Stomach smooth muscle (tissue), 2 donors: ENCODE measurements around the gene MYO3B.

Experiments
- H3K27ac ChIP-seq: one replicate; pipeline ENCODE4 v1.7.0; 2013; ENCODE audit warnings: mild to moderate bottlenecking, low read length, inconsistent platforms
- H3K27me3 ChIP-seq, 2 donors: one replicate each; pipeline ENCODE4 v1.7.0; 2013; ENCODE audit warnings: low read length in 2 of 2; ENCODE audit not compliant: insufficient read depth in 2 of 2, control insufficient read depth in 1 of 2
- H3K36me3 ChIP-seq, 2 donors: one replicate each; pipeline ENCODE4 v1.7.0; 2013; ENCODE audit warnings: low read length in 2 of 2; ENCODE audit not compliant: control insufficient read depth in 2 of 2, insufficient read depth in 2 of 2
- H3K4me1 ChIP-seq: one replicate; pipeline ENCODE4 v1.7.0; 2013; ENCODE audit warnings: low read length; ENCODE audit not compliant: control insufficient read depth, insufficient read depth
- H3K4me3 ChIP-seq, 2 donors: one replicate each; pipeline ENCODE4 v1.7.0; 2013; ENCODE audit warnings: low read length in 2 of 2
- H3K9ac ChIP-seq, 2 donors: one replicate each; pipeline ENCODE4 v1.7.0; 2013; ENCODE audit warnings: low read length in 2 of 2, mild to moderate bottlenecking in 1 of 2
- H3K9me3 ChIP-seq, 2 donors: one replicate each; pipeline ENCODE4 v1.7.0; 2013; ENCODE audit warnings: low read length in 2 of 2; ENCODE audit not compliant: control insufficient read depth in 2 of 2
- donor health status: healthy.
- donor health status: Pancreatic carcinoma.

MYO3B gene

DNA sequence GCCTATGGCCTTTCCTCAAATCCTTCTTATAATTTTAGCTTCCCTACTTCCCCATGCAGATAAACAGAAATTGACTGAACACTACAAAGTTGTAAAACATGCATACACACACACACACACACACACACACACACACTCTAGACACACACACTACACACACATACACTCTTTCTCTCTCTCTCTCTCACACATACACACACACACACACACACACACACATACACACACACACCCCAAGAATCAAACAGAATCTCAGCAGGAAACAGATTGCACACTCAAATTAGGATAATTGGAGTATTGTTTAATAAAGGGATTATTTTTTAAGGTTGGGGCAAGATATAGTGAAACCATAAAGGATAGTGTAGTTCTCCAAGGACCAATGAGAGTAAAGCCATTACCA lies 385.0 kb downstream of the MYO3B start:
- Histone ChIP-seq H3K9me3 (no peaks in the 10 kb centered on the region), H3K27me3 (no peaks in the 10 kb centered on the region), H3K36me3 (no peaks in the 10 kb centered on the region)

DNA sequence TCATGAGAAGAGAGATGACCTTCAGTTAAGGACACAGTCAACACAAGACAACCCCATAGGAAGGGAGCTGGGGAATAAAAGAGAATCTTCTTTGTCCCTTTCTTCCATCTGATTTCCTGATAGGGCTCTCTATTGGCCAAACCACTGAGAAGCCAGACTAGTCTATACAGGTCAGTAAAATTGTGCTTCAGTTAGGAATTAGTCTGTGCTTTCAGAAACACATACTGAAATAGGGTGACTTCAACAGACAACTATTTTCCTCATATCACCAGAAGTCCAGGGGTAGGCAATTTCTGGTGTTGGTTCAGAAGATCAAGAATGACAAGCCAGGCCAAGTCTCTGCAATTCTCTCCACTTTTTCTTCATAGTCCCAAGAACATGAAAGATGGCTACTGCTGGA lies 385.5 kb downstream of the MYO3B start:
- H3K36me3 ChIP-seq: no peaks in the 10 kb centered on the region
- no peaks in the 10 kb centered on the region for H3K27me3 ChIP-seq
- peaks cover 4% of the 10 kb centered on the region for H3K4me1 ChIP-seq
- H3K4me3 ChIP-seq: no peak overlapping the region
- no peak overlapping the region for H3K27ac ChIP-seq
- no peak overlapping the region for H3K9ac ChIP-seq
- no peaks in the 10 kb centered on the region for H3K9me3 ChIP-seq

More for the DNA sequence above, 385.0 kb downstream of the MYO3B start:
- Histone ChIP-seq H3K4me3 (no peak overlapping the region), H3K9ac (no peak overlapping the region), H3K27ac (no peak overlapping the region), H3K4me1 (peaks cover 4% of the 10 kb centered on the region)

DNA sequence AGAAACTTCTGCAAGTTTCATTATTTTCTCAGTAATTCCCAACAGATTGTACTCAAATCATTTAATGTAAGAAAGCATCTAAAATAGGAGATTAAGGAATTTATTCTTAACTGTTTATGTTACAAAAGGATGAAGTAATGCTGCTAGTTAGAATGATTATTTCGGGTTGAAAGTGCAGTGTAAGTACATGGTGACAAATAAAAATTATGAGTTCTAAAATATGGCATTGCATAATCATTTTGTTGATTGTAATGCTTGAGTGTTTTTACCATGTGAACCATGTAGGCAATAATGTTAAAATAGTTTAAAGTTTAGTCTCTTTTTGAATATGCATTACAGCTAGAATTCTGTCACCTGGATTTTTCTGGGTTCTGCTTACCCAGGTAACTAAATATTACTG lies 388.2 kb downstream of the MYO3B start:
- Histone ChIP-seq H3K9ac (no peak overlapping the region), H3K36me3 (no peaks in the 10 kb centered on the region), H3K27me3 (no peaks in the 10 kb centered on the region), H3K27ac (no peak overlapping the region), H3K4me3 (no peak overlapping the region), H3K9me3 (no peaks in the 10 kb centered on the region), H3K4me1 (no peaks in the 10 kb centered on the region)

DNA sequence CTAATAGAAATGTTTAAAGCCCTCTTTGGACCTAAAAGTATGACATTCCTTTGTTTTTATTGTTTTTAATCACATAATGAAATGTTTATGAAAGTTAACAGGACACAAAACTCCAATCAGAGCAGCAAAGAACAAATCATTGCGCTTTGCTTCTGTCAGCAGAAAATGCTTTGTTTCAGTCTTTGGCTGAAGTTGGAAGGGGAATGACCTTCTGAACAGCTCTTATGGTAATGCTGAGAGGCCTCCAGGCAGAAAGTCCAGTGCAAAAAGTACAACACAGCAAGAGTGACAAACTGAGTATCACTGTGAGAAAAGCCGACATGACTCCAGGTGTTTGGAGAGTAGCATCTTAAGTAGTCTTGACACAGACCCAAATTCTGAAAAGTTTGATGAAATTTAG lies 389.5 kb downstream of the MYO3B start:
- Histone ChIP-seq H3K9ac (no peak overlapping the region), H3K4me3 (no peak overlapping the region), H3K4me1 (no peaks in the 10 kb centered on the region), H3K27ac (no peak overlapping the region), H3K27me3 (no peaks in the 10 kb centered on the region), H3K9me3 (no peaks in the 10 kb centered on the region), H3K36me3 (no peaks in the 10 kb centered on the region)

DNA sequence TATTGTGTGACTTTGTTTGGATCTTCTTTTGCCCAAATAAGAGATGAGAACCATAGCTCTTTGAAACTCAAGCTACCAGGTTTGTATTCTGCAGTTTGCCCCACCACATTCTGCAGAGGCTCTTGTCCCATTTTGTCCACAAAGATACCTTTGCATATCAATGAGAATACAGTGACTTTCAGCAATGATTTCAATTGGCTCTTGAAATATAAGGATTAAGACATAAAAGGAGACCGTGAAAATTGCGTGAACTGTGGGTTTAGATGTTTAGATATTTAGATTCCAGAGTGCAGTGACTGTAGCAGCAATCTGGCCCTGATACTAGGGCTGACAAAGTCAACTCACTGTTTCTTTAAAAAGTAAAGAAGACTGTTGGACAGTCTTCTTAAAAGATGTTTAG lies 390.6 kb downstream of the MYO3B start:
- no peaks in the 10 kb centered on the region for H3K36me3 ChIP-seq
- no peaks in the 10 kb centered on the region for H3K4me1 ChIP-seq
- H3K4me3 ChIP-seq: no peak overlapping the region
- no peak overlapping the region for H3K27ac ChIP-seq
- H3K9ac ChIP-seq: no peak overlapping the region
- no peaks in the 10 kb centered on the region for H3K27me3 ChIP-seq
- H3K9me3 ChIP-seq: no peaks in the 10 kb centered on the region

DNA sequence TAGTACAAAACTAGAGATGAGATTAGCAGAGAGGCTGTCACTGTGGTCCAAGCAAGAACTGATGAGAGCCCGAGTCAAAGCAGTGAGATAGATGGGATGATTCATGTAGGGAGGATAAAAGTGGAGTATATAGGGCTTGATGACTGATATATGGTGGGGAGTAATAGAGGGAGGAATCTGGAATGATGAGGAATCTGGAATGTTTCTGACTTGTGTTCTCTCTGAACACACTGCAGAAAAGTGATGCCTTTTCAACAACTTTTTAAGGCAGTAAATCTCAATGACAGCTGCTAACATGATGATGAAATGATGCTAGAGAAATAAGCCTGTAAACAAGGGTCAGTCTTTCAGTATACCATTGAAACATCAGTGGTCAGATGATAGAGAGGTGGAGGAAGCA lies 393.7 kb downstream of the MYO3B start:
- H3K4me3 ChIP-seq: no peak overlapping the region
- H3K4me1 ChIP-seq: no peaks in the 10 kb centered on the region
- H3K9ac ChIP-seq: no peak overlapping the region
- H3K27me3 ChIP-seq: no peaks in the 10 kb centered on the region
- H3K36me3 ChIP-seq: no peaks in the 10 kb centered on the region
- no peaks in the 10 kb centered on the region for H3K9me3 ChIP-seq
- H3K27ac ChIP-seq: no peak overlapping the region

DNA sequence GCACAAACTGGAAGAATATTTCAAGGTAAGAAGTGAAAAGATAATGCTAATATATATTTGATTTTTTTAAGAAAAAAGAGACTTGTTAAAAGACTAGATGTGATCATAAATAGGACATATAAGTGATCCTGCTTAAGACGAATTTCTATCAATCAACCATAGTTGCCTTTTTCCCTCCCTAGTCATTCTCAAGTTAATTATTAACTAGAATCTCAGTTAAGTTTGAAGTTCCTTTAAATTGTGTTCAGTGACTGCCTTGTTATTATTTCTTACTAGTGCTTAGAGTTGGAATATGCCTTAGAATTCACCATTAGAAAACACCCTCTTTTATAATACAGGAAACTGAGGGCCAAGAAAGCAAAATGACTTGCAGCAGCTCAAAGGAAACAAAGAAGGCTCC lies 395.7 kb downstream of the MYO3B start:
- no peak overlapping the region for H3K9ac ChIP-seq
- H3K4me3 ChIP-seq: no peak overlapping the region
- no peak overlapping the region for H3K27ac ChIP-seq

DNA sequence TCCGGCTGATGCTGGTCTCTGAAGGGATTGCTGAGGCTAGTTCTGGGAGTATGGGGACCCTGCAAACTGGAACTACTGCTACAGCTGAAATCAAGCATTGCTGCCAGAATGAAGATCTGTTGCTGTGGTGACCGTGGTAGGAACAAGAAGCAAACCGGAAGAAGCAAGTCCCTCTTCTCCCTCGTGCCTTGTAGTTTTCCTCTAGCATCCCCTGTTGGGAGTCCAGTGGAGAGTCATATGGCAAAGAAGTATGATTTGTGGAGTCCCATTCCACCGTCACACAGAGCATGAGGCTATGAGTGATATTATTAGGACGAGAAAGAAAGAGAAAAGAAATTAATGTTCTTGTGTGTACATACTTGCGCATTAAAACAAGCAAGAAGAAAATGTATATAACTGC lies 398.3 kb downstream of the MYO3B start:
- H3K9ac ChIP-seq: no peak overlapping the region
- no peaks in the 10 kb centered on the region for H3K9me3 ChIP-seq

More for the DNA sequence above, 395.7 kb downstream of the MYO3B start:
- Histone ChIP-seq H3K9me3 (no peaks in the 10 kb centered on the region), H3K36me3 (no peaks in the 10 kb centered on the region), H3K27me3 (no peaks in the 10 kb centered on the region), H3K4me1 (no peaks in the 10 kb centered on the region)

DNA sequence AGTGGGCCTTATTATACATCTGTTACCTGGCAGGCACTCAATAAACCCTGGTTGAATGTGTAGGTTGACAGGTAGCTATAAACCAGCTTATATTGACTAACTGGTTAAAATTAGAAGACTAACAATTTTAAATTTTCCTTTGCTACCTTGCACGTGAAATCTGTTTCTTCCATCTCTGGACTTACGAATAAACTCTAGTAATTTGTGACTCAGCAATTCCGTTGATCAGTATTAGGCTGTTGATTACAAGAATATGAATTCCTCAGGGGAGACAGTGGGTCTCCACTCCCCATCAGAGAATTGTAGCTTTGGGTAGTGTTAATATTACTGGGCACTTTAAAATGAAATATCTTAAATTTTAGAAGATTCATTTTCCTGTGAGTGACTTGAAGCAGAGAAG lies 399.4 kb downstream of the MYO3B start:
- Histone ChIP-seq H3K9ac (no peak overlapping the region), H3K4me1 (no peaks in the 10 kb centered on the region), H3K27ac (no peak overlapping the region), H3K27me3 (no peaks in the 10 kb centered on the region), H3K4me3 (no peak overlapping the region), H3K9me3 (no peaks in the 10 kb centered on the region), H3K36me3 (no peaks in the 10 kb centered on the region)

More for the DNA sequence above, 398.3 kb downstream of the MYO3B start:
- Histone ChIP-seq H3K4me3 (no peak overlapping the region), H3K27ac (no peak overlapping the region), H3K27me3 (no peaks in the 10 kb centered on the region), H3K4me1 (no peaks in the 10 kb centered on the region), H3K36me3 (no peaks in the 10 kb centered on the region)

DNA sequence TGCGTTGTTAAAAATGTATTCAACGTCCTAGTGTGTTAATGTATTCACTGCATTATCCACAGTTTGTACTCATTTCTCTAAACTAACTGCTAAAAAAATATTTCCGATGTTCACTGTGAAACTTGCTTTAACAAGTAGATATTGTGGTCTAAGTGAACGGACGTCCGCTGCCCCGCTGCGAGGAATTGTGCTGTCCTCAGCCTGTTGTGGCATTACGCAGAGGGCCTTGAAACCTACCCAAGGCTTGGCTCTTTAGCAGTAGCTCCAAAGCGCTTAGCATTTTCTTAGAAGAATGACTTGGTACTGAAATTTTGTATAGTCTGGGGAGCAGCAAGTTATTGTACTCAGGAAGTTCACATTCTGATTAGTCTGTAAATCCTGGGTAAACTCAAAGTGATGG lies 400.7 kb downstream of the MYO3B start:
- no peaks in the 10 kb centered on the region for H3K36me3 ChIP-seq
- no peaks in the 10 kb centered on the region for H3K27me3 ChIP-seq
- no peak overlapping the region for H3K4me3 ChIP-seq
- no peaks in the 10 kb centered on the region for H3K4me1 ChIP-seq
- H3K9ac ChIP-seq: no peak overlapping the region
- H3K27ac ChIP-seq: no peak overlapping the region
- H3K9me3 ChIP-seq: no peaks in the 10 kb centered on the region

DNA sequence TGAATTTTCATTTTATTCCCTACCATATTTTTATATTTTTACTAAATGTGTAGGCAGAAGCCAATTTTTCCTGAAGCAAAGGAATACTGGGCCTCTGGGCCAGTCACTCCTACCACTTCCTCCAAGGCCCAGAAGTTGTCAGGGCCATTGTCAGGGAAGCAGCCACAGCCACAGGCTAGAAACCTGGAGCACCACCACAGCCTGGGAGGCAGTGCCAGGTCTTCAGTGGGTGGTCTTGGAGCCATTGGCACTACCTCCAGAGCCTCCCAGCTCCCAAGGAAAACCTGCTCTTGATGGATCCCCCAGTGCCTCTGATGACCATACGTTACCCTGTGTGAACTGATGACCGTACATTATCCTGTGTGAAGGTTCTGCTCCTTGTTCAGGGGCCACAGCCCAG lies 401.6 kb downstream of the MYO3B start:
- Histone ChIP-seq H3K9ac (no peak overlapping the region), H3K27ac (no peak overlapping the region), H3K36me3 (no peaks in the 10 kb centered on the region), H3K4me1 (no peaks in the 10 kb centered on the region), H3K4me3 (no peak overlapping the region), H3K9me3 (no peaks in the 10 kb centered on the region), H3K27me3 (no peaks in the 10 kb centered on the region)

DNA sequence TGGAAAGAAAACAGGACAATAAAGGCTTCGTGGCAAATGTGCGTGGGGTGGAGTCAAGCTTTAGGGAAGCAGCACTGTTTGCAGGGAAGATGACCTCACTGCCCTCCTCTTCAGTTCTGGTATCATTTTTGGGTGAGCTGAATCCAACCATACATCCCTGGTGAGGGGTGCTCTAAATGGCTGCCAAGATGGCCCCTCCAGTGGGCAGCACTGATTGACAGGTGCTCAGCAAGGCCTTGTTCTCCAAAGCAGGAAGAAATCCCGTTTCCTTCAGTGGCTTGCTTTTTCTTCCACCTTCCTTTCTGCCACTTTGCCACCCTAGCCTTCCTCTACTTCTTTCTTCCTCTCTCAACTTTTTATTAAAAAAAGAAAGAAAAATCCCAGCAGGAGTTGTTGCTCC lies 404.4 kb downstream of the MYO3B start:
- H3K36me3 ChIP-seq: no peaks in the 10 kb centered on the region
- H3K27ac ChIP-seq: no peak overlapping the region
- no peaks in the 10 kb centered on the region for H3K4me1 ChIP-seq
- no peaks in the 10 kb centered on the region for H3K27me3 ChIP-seq
- H3K9me3 ChIP-seq: no peaks in the 10 kb centered on the region
- no peak overlapping the region for H3K4me3 ChIP-seq
- H3K9ac ChIP-seq: no peak overlapping the region
